Natural killer cell (primary cell): Measurements from ENCODE around the gene FLT1. TPM values are rescaled to one million over a fixed set of nuclear protein-coding genes. Genes with fewer than 3 reads are reported as not detected.

Experiments used
- ATAC-seq, 3 donors: fragments of 150-1000 bp in 2 of 3; fragments of 200-7000 bp in 1 of 3; cut with Tn5 transposase; 1 replicate in 1 of 3; 2 replicates in 2 of 3; pipeline ENCODE4 v1.10.0; 2021; ENCODE audit warnings: mild to moderate bottlenecking in 2 of 3, moderate library complexity in 2 of 3
- DNase-seq, 2 donors: peaks; one replicate each; pipeline versions ENCODE4 v3.0.0 to v3.0.0-alpha.2; 2013 to 2021; ENCODE audit warnings: mixed read lengths in 1 of 2
- H3K27ac ChIP-seq: one replicate; pipeline ENCODE4 v1.5.1; 2013; ENCODE audit warnings: mild to moderate bottlenecking, low read length
- H3K27me3 ChIP-seq: one replicate; pipeline ENCODE4 v1.6.1; 2013; ENCODE audit warnings: low read length; ENCODE audit not compliant: control insufficient read depth, insufficient read depth
- H3K36me3 ChIP-seq: one replicate; pipeline ENCODE4 v1.6.1; 2013; ENCODE audit warnings: low read length; ENCODE audit not compliant: control insufficient read depth, insufficient read depth
- H3K4me1 ChIP-seq: one replicate; pipeline ENCODE4 v1.6.1; 2013; ENCODE audit warnings: low read length; ENCODE audit not compliant: control insufficient read depth, insufficient read depth
- H3K4me3 ChIP-seq: one replicate; pipeline ENCODE4 v1.5.1; 2013; ENCODE audit warnings: low read length
- H3K9me3 ChIP-seq: one replicate; pipeline ENCODE4 v1.6.1; 2013; ENCODE audit warnings: low read length; ENCODE audit not compliant: control insufficient read depth, insufficient read depth
- H3K27ac Mint-ChIP-seq, 2 donors: one replicate each; pipeline ENCODE4 v1.8.0; 2022; ENCODE audit warnings: mild to moderate bottlenecking in 2 of 2, mixed read lengths in 2 of 2, moderate library complexity in 1 of 2
- H3K27me3 Mint-ChIP-seq, 2 donors: one replicate each; pipeline ENCODE4 v1.8.0; 2022; ENCODE audit warnings: low read depth in 2 of 2, mixed read lengths in 2 of 2
- H3K36me3 Mint-ChIP-seq: one replicate; pipeline ENCODE4 v1.8.0; 2022; ENCODE audit warnings: mixed read lengths
- H3K4me1 Mint-ChIP-seq, 2 donors: one replicate each; pipeline ENCODE4 v1.8.0; 2022; ENCODE audit warnings: mixed read lengths in 2 of 2
- H3K4me3 Mint-ChIP-seq: one replicate; pipeline ENCODE4 v1.8.0; 2022; ENCODE audit warnings: mild to moderate bottlenecking, moderate library complexity, mixed read lengths
- H3K9me3 Mint-ChIP-seq, 2 donors: one replicate each; pipeline ENCODE4 v1.8.0; 2022; ENCODE audit warnings: mixed read lengths in 2 of 2
- CTCF ChIP-seq: fragments of 200-600 bp; IDR thresholded peaks from one replicate; pipeline ENCODE4 v1.8.0; 2022; ENCODE audit warnings: antibody characterized with exemption
- WGBS: methylation state at CpG from one replicate; pipeline ENCODE4 v1.1.7; 2013; ENCODE audit warnings: missing lambda C conversion rate; ENCODE audit not compliant: insufficient coverage; 5-methylcytosine and 5-hydroxymethylcytosine counted together
- intact Hi-C: fragments of 100-400 bp; cut with micrococcal nuclease; formaldehyde crosslinking; loops from one replicate; pipeline ENCODE4 v1.14.2; 2022
- total RNA-seq, 4 donors: library from RNA; stranded (reverse); fragments of 120-200 nt in 1 of 4; gene quantifications; one replicate each; pipeline versions ENCODE4 v1.2.3 to v1.2.4, GENCODE V29; 2013 to 2022

Gene FLT1
- total RNA-seq, 3 donors from 2014 or later (not counting 1 experiment from before 2014, with no cell fraction given) = 0.05 to 0.43 (median 0.07) TPM

- ATAC-seq (no peak), DNase-seq (no peak)
- no peaks in the 10 kb centered on the region for H3K9me3 Mint-ChIP-seq
- no peaks in the 10 kb centered on the region for H3K4me1 Mint-ChIP-seq
- Histone ChIP-seq H3K9me3 (no peaks in the 10 kb centered on the region), H3K4me1 (peaks cover 19% of the 10 kb centered on the region), H3K36me3 (no peaks in the 10 kb centered on the region), H3K27me3 (peaks cover 27% of the 10 kb centered on the region), H3K27ac (no peak overlapping the region), H3K4me3 (no peak overlapping the region)
- H3K4me3 Mint-ChIP-seq = no peak overlapping the region
- 90% methylated on average over 7 of the region's 7 CpGs for WGBS
- H3K27ac Mint-ChIP-seq = no peak overlapping the region
- intact Hi-C loops = no loop called here
- peaks cover 16 to 20% of the 10 kb centered on the region in 2 donors for H3K27me3 Mint-ChIP-seq
- no peaks in the 10 kb centered on the region for H3K36me3 Mint-ChIP-seq
- TF ChIP-seq CTCF = no peak
These were observed 38.7 kb upstream of the FLT1 start for GRCh38 chr13:28533441-28534166.

- Histone ChIP-seq H3K36me3 (no peaks in the 10 kb centered on the region), H3K9me3 (no peaks in the 10 kb centered on the region), H3K27me3 (peaks cover 27% of the 10 kb centered on the region), H3K4me1 (peaks cover 19% of the 10 kb centered on the region), H3K27ac (no peak overlapping the region), H3K4me3 (no peak overlapping the region)
- Mint-ChIP-seq H3K36me3 (no peaks in the 10 kb centered on the region), H3K4me1 (peaks cover 0 to under 1% of the 10 kb centered on the region in 2 donors), H3K9me3 (no peaks in the 10 kb centered on the region), H3K4me3 (no peak overlapping the region), H3K27ac (no peak overlapping the region), H3K27me3 (peaks cover 16 to 20% of the 10 kb centered on the region in 2 donors)
- intact Hi-C loops = no loop called here
- DNase-seq (no peak), ATAC-seq (no peak)
- 19% methylated on average over 8 of the region's 10 CpGs for WGBS
- no peak for TF ChIP-seq CTCF
These were observed 38.2 kb upstream of the FLT1 start for GRCh38 chr13:28533125-28533436.

GRCh38 chr13:28532388-28533124, 37.6 kb upstream of the FLT1 start:
- WGBS = 2% methylated on average over 96 of the region's 96 CpGs
- no peaks in the 10 kb centered on the region for H3K36me3 Mint-ChIP-seq
- ATAC-seq = peak in 1 of 3 donors; percentile 38
- peaks cover 27% of the 10 kb centered on the region for H3K27me3 ChIP-seq
- H3K4me3 ChIP-seq = no peak overlapping the region
- H3K27ac ChIP-seq = no peak overlapping the region
- TF ChIP-seq CTCF = no peak
- peaks cover 24% of the 10 kb centered on the region for H3K4me1 ChIP-seq
- DNase-seq = no peak
- H3K4me3 Mint-ChIP-seq = no peak overlapping the region
- no peak overlapping the region for H3K27ac Mint-ChIP-seq
- H3K9me3 Mint-ChIP-seq = no peaks in the 10 kb centered on the region
- intact Hi-C loops = no loop called here
- peaks cover 0 to 6% of the 10 kb centered on the region in 2 donors for H3K4me1 Mint-ChIP-seq
- no peaks in the 10 kb centered on the region for H3K9me3 ChIP-seq
- peaks cover 21 to 25% of the 10 kb centered on the region in 2 donors for H3K27me3 Mint-ChIP-seq
- no peaks in the 10 kb centered on the region for H3K36me3 ChIP-seq
